ENCODE data around the gene IL21R.

The IL21R gene

GRCh38 chr16:27486344-27486743 lies 84.4 kb downstream of the IL21R start:
- DNase-seq (ENCODE audit: low read depth), result no peak

- DNase-seq (ENCODE audit: low read depth), result no peak
Observed at GRCh38 chr16:27486760-27487159, 84.8 kb downstream of the IL21R start.

- no peak for DNase-seq (ENCODE audit: low read depth)
Observed at GRCh38 chr16:27489421-27489820, 87.4 kb downstream of the IL21R start.

- no peak for DNase-seq (ENCODE audit: low read depth)
Observed at GRCh38 chr16:27489906-27490305, 87.9 kb downstream of the IL21R start.

- DNase-seq (ENCODE audit: low read depth), result no peak
Observed at GRCh38 chr16:27491894-27492587, 90.1 kb downstream of the IL21R start.

- no peak for DNase-seq (ENCODE audit: low read depth)
Observed at GRCh38 chr16:27492588-27492979, 90.6 kb downstream of the IL21R start.

GRCh38 chr16:27495191-27495590 lies 93.2 kb downstream of the IL21R start:
- no peak for DNase-seq (ENCODE audit: low read depth)

GRCh38 chr16:27498031-27498825 lies 96.3 kb downstream of the IL21R start:
- no peak for DNase-seq (ENCODE audit: low read depth)

- DNase-seq (ENCODE audit: low read depth), result no peak
Observed at GRCh38 chr16:27498916-27499658, 97.1 kb downstream of the IL21R start.

GRCh38 chr16:27499659-27500055 lies 97.7 kb downstream of the IL21R start:
- DNase-seq (ENCODE audit: low read depth), result no peak

- no peak for DNase-seq (ENCODE audit: low read depth)
Observed at GRCh38 chr16:27500801-27501200, 98.8 kb downstream of the IL21R start.
